MCF 10A (cell line): Measurements from ENCODE around the gene NTS. TPM values are rescaled to one million over a fixed set of nuclear protein-coding genes. Genes with fewer than 3 reads are reported as not detected.
A peak's percentile ranks its signal among the peaks of the same experiment; 100 is the strongest.

Experiments used
- BruUV-seq: library from RNA; stranded (reverse); fragments of 400-500 nt; replicated peaks from 2 replicates; lab custom pipeline; 2021; lab: Mats Ljungman, UMichigan
- CTCF ChIA-PET: fragments of 300-600 bp; sonication (Branson Sonifier 250); formaldehyde crosslinking; extraction: SDS; loops from one replicate; lab custom pipeline; 2021; ENCODE audit warnings: antibody characterized with exemption, inconsistent platforms; lab: Yijun Ruan, JAX
- POLR2A ChIA-PET: fragments of 300-600, 350-650 bp; sonication (Branson Sonifier 250); formaldehyde crosslinking; extraction: SDS; loops from one replicate; lab custom pipeline; 2020; ENCODE audit warnings: antibody characterized with exemption, inconsistent platforms; lab: Yijun Ruan, JAX
- DNase-seq: peaks from one replicate; pipeline ENCODE4 v3.0.0-alpha.2; 2018; ENCODE audit not compliant: unreplicated experiment
- H3K27ac Mint-ChIP-seq: one replicate; pipeline ENCODE4 v1.8.0; 2022; ENCODE audit warnings: mild to moderate bottlenecking, low read depth, mixed read lengths; ENCODE audit not compliant: unreplicated experiment
- H3K27me3 Mint-ChIP-seq: one replicate; pipeline ENCODE4 v1.8.0; 2022; ENCODE audit warnings: mixed read lengths; ENCODE audit not compliant: insufficient read depth, unreplicated experiment
- H3K36me3 Mint-ChIP-seq: one replicate; pipeline ENCODE4 v1.8.0; 2022; ENCODE audit warnings: mild to moderate bottlenecking, moderate library complexity, mixed read lengths; ENCODE audit not compliant: insufficient read depth, unreplicated experiment
- H3K4me1 Mint-ChIP-seq: one replicate; pipeline ENCODE4 v1.8.0; 2022; ENCODE audit warnings: mixed read lengths; ENCODE audit not compliant: insufficient read depth, unreplicated experiment
- H3K4me3 Mint-ChIP-seq: one replicate; pipeline ENCODE4 v1.8.0; 2022; ENCODE audit warnings: mild to moderate bottlenecking, moderate library complexity, mixed read lengths; ENCODE audit not compliant: unreplicated experiment
- H3K9me3 Mint-ChIP-seq: one replicate; pipeline ENCODE4 v1.8.0; 2022; ENCODE audit warnings: mixed read lengths; ENCODE audit not compliant: unreplicated experiment
- CTCF ChIP-seq: fragments of 200-600 bp; IDR thresholded peaks from one replicate; pipeline ENCODE4 v1.8.0; 2022; ENCODE audit warnings: antibody characterized with exemption, mild to moderate bottlenecking; ENCODE audit not compliant: unreplicated experiment
- intact Hi-C: fragments of 100-400 bp; cut with micrococcal nuclease; formaldehyde crosslinking; loops from 2 replicates; pipeline ENCODE4 v1.14.1; 2022
- total RNA-seq: library from RNA; stranded (reverse); gene quantifications from 2 replicates; pipeline ENCODE4 v1.2.3, GENCODE V29; 2022

Gene NTS
- total RNA-seq, 1 experiment from 2014 or later = not detected

DNA sequence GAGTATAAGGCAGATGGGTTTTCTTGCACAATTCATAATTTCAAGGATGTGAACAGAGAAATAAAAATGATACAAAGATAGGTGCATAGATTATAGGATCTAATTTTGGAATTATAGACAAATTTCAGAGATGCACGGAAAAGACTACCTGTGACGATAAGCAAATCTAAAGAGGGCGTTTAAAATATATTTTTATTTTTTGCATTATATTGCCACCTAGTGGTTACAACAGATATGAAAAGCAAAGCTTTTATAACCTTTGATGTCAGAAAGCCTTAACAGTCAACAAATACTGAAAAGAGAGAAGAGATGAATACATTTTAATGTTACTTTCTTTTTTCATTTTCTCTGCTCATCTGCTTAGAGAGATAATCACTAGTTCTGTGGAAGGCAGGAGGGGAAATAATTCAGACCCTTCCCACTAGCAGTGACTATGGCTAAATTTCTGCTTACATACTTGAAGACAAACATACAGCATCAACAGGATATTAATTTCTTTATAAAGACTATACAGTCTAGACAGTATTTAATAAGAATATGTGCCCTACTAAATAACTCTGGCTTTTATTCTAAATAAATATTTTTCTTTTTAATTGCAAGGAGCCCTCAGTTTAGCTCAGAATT lies 46.3 kb downstream of the NTS start:
- intact Hi-C loops = loop anchor here (1.0 to 10.0 kb wide), 5 partner anchors 452 to 994 kb away; no protein-coding TSS in a partner anchor
- Mint-ChIP-seq H3K4me3 (no peak overlapping the region), H3K9me3 (no peaks in the 10 kb centered on the region), H3K4me1 (no peaks in the 10 kb centered on the region), H3K36me3 (no peaks in the 10 kb centered on the region), H3K27ac (no peak overlapping the region), H3K27me3 (no peaks in the 10 kb centered on the region)
- DNase-seq = peak; percentile 39
- TF ChIP-seq CTCF = peak; percentile 50
- ChIA-PET CTCF (interaction anchor here (0.6 to 4.3 kb wide), 21 partner anchors 15 to 995 kb away, joined by 3 to 36 read pairs (median 3); no protein-coding TSS in a partner anchor), POLR2A (interaction anchor here (0.5 to 1.1 kb wide), 2 partner anchors 76 to 452 kb away, joined by 3 to 4 read pairs; no protein-coding TSS in a partner anchor)
- no TSS peak for BruUV-seq

DNA sequence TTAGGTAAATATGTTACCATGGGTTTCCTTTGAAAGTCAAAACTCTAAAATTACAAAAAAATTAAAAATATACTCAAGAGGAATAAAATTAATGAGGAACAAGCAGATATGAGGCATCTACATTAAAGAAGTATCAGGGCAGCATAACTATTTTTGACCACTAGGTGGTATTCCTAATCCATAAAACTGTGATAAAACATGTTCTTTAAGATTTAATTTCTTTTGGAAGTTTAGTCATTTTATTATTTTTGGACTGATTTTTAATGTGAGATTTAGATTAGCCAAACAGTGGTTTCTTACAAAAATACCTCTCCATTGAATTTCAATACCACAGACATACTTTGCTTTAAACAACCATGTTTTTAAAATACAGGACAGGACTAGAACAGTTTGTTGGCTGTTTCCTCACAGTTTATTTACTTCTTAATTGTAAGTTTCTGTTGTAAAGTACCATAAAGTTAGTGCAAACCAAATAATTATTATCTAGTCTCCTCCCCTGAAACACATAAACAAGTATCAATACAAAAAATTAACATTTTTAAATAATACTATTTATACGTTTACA lies 49.8 kb downstream of the NTS start:
- Mint-ChIP-seq H3K4me3 (no peak overlapping the region), H3K9me3 (no peaks in the 10 kb centered on the region), H3K36me3 (no peaks in the 10 kb centered on the region), H3K27me3 (no peaks in the 10 kb centered on the region), H3K27ac (no peak overlapping the region), H3K4me1 (no peaks in the 10 kb centered on the region)
- peak; percentile 66 for TF ChIP-seq CTCF
- CTCF ChIA-PET = interaction anchor here (0.7 to 4.4 kb wide), 16 partner anchors 13 to 1924 kb away, joined by 3 to 26 read pairs (median 4); no protein-coding TSS in a partner anchor
- intact Hi-C loops = loop anchor here (1.0 to 10.0 kb wide), 4 partner anchors 27 to 991 kb away; no protein-coding TSS in a partner anchor
- DNase-seq = peak; percentile 38
- no TSS peak for BruUV-seq
- POLR2A ChIA-PET = no interaction called here

GRCh38 chr12:85927166-85927565 lies 53.1 kb downstream of the NTS start:
- Mint-ChIP-seq H3K27ac (no peak overlapping the region), H3K4me1 (no peaks in the 10 kb centered on the region), H3K27me3 (no peaks in the 10 kb centered on the region), H3K9me3 (no peaks in the 10 kb centered on the region), H3K4me3 (no peak overlapping the region), H3K36me3 (no peaks in the 10 kb centered on the region)
- DNase-seq = no peak
- no peak for TF ChIP-seq CTCF
- intact Hi-C loops = loop anchor here (10.0 kb wide), 1 partner anchor 988 kb away; no protein-coding TSS in a partner anchor
- ChIA-PET POLR2A (no interaction called here), CTCF (interaction anchor here (1.0 kb wide), 1 partner anchor 1921 kb away, joined by 4 read pairs; no protein-coding TSS in a partner anchor)
- BruUV-seq = no TSS peak

Other genes starting within 250 kb of the NTS start
- 1.5 and 2.1 TPM in 2 replicates for gene RASSF9, start 37.9 kb upstream of the NTS start, total RNA-seq